GM18867 (cell line): Measurements from ENCODE around the gene COLEC11.

ENCODE experiments used
- ATAC-seq: cut with Tn5 transposase; IDR thresholded peaks from one replicate; pipeline ENCODE4 v1.9.1; 2021; ENCODE audit warnings: mild to moderate bottlenecking, moderate library complexity; ENCODE audit not compliant: unreplicated experiment

COLEC11 gene

DNA sequence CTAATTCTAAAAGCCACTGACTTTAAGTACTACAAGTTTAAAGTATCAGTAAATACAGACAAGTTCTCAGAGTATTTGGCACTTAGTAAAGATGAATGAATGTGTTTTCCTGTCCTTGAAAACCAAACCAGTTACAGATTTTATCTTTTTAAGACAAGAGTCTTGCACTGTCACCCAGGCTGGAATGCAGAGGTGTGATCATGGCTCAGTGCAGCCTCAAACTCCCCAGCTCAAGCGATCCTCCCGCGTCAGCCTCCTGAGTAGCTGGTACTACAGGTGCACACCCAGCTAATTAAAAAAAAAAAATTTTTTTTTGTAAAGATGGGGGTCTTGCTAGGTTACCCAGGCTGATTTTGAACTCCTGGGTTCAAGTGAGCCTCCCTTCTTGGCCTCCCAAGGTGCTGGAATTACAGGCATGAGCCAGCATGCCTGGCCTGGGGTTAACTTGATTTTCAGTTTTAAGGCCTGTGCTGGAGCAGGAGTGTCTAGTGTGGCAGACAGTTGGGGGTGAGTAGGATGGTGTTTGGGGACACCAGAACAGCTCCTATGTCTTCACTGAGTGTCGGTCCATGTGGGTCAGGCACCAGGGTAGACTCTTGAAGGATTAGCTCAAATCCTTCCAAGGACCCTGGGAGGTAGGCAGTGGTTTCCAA lies 10.2 kb upstream of the COLEC11 start:
- no peak for ATAC-seq

DNA sequence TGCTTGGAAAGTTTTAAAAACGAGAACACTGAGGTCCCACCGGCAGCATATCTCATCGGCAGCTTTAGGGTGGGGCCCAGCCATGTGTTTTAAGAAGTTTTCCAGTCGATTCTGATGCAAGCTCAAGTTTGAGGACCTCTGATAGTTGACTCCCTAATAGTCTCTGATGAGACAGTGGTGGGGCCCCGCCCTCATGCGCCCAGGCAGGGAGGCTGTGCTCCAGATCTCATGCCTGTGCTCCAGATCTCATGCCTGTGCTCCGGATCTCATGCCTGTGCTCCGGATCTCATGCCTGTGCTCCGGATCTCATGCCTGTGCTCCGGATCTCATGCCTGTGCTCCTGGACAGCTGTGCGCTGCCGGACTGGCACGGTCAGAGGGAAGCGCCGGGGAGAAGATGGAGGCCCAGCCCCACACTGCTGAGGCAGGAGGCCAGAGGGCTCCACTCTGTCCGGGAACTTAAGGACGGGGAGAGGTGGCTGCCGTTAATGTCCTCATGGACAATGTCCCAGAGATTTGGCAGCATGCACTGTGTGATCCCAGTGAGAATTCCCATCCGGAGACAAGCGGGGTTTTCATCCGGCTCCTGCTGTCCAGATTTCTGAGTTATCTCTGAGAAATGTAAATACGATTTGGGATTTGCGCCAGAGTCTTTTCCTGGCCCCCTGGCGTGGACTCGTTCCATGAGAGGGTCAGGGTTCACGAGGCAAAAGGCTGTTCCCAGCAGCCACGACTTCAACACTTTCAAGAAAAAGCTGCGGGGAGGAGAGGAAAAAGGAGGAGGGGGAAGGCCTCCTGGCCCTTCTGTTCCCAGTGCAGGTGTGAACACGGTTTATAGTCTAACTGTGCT lies 9.4 kb upstream of the COLEC11 start:
- ATAC-seq, result no peak

- ATAC-seq, result no peak
Observed at GRCh38 chr2:3586220-3586619, 8.7 kb upstream of the COLEC11 start.

DNA sequence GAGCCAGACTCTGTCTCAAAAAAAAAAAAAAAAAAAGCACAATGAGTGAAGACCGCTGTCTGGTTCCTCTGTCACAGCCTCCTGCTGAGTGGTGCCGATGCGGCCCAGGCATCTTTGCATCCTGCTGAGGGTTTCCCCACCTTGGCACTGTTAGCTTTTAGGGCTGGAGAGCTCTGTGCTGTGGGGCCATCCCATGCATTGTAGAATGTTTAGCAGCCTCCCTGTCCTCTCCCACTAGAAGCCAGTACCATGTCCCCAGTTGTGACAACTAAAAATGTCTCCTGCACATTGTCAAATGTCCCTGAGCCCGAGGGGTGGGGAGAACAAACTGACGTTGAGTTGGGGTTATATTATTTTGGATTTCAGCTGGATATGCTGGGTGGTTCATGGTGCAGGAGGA lies 7.9 kb upstream of the COLEC11 start:
- no peak for ATAC-seq

GRCh38 chr2:3587432-3587831 lies 7.5 kb upstream of the COLEC11 start:
- no peak for ATAC-seq

DNA sequence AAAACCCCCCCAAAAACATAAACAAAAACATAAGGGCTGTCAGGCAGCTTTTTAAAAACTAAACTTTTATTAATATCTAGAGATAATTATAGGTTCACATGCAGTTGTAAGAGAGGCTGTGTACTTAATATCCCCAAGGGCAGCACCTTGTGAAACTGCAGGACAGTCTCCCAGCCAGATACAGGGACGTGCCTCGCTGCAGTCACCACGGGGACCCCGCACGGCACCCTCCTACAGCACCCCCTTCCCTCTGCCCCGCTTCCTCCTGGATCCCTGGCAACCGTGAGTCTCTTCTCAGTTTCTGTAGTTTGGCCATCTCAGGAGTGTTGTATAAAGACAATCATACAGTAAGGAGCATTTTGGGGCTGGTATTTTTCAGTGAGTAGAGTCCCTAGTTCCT lies 6.8 kb upstream of the COLEC11 start:
- no peak for ATAC-seq

GRCh38 chr2:3589086-3589485 lies 5.8 kb upstream of the COLEC11 start:
- ATAC-seq, result no peak

DNA sequence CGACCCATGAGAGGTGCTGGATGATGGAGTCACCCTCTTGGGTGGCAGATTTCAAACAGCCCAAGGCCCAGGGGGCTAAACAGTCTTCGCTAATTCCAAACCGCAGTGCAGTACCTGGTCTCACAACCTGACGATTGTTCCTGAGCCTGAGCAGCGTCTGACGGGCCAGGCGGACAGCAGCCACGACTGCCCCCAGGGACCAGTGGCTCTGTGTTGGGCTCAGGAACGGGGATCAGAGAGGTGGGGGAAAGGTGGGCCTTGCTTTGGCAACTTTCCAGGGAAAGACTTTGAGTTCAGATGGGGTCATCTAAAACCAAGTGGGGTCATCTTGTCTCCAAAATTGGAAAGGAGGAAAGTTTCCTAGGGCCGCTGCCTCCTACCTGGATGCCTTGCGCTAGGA lies 492 bp downstream of the COLEC11 start:
- ATAC-seq, result no peak

DNA sequence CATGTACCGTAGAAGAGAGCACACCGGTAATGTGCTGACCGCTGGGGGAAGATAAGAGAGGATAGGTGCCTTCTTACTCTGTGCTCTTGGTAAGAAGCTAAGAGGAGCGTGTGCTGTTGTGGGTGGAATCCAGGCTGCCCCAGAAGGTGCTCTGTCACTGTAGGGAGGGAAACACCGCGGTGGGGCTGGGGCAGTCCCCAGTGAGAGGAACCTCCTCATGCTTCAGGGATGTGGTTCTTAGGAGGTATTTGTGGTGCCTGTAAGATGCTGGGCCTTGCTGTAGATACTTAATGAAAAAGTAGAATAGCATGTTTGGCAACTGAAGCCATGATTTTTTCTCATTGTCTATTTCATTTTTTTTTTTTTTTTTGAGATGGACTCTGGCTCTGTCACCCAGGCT lies 1.1 kb downstream of the COLEC11 start:
- ATAC-seq, result peak; percentile 60

DNA sequence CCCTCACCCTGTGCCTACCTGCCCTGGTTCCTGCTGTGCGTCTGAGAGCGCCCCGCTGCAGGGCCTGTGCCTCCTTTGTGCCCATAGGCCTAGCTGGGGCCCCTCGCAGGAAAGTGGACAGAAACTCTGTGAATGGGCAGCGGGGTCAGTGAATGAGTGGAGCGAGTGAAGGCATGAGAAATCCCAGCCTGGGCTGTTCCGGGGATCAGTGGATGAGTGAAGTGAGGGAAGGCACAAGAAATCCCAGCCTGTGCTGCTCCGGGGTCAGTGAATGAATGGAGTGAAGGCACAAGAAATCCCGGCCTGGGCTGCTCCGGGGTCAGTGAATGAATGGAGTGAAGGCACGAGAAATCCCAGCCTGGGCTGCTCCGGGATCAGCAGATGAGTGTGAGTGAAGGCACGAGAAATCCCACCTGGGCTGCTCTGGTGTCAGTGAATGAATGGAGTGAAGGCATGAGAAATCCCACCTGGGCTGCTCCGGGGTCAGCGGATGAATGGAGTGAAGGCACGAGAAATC lies 2.0 kb downstream of the COLEC11 start:
- no peak for ATAC-seq

DNA sequence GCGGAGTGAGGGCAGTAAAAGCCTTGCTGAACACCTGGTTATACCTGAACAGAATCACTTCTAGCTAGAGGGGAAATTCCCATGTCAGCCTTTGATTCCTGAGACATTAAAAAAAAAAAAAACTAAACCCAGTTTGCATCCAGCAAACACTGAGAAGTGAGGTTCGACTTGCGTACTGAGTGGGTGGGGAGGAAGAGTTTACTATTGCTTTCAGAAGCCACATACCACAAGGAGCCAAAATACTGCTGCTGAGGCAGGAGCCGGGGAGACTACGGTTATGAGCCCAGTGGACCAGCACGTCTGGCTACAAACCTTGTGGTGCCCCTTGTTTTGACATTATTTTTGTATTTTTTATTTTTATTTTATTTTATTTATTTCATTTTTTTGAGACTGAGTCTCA lies 2.7 kb downstream of the COLEC11 start:
- peak; percentile 45 for ATAC-seq

DNA sequence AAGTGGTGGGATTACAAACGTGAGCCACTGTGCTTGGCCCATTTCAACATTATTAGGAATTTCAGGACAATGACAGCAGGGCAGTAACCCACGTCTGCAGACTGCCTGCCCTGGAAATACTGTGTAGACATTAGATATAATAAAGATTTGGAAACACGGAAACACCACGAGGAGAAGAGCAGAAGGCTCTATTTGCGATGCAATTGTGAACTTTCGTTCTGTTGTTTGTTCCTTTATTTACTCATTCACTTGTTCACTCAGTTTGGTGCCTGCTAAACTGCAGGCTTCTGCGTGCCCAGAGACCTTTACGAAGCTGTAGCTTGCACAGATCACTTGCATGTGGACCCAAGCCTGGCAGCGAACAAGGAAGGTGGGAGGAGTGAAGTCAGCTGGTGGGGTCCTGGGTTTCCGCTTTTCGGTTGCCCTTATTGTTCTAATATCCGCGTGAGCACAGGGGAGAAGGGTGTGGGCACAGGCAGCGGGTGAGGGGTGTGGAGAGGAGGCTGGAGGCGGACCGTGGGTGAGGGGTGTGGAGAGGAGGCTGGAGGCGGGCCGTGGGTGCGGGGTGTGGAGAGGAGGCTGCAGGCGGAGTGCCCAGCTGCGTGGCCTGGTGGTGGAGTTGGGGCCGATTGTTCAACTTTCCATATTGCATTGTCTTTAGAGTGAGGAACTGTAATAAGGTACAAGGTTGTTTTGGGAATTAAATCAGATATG lies 3.4 kb downstream of the COLEC11 start:
- ATAC-seq, result no peak

DNA sequence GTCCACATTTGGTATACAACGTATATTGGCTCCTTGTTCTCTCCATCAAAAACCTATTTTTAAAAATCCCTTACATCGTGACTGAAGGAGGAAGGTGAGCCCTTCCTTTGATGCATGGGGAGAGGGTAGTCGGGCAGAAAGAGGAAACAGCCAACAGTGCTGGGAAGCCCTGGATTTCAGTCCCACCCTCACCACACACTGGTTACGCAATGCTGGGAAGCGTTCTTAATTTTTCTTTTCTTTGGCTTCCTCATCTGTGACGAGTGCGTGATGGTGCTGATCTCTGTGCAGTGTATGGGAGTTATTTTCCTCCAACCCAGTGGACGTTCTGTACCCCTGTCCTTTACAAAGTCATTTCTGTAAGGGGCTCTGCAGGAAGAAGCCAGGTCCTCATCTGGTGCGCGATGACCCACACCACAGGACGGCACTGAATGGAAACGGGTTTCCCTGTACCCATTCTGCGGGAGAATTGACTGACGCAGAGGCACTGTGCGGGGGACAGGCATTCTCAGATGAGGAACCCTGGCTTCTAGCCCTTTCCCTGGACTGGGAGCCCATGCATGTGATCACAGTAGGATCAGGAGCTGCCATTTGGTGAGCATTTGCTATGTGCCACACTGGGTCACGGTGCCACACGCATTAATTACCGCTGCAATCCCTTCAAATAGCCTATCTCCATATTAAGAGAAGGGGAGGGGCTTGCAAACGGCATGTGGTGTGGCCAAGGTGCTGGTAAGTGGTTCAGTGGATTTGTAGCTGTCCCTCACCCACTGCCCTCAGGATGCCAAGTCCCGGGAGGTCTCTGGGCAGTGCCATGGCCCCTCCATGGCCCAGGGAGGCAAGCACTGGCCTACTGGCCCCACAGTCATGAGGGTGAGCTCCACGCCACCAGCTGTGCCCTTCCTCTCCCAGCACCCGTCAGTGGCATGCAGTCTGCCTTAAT lies 4.3 kb downstream of the COLEC11 start:
- no peak for ATAC-seq

DNA sequence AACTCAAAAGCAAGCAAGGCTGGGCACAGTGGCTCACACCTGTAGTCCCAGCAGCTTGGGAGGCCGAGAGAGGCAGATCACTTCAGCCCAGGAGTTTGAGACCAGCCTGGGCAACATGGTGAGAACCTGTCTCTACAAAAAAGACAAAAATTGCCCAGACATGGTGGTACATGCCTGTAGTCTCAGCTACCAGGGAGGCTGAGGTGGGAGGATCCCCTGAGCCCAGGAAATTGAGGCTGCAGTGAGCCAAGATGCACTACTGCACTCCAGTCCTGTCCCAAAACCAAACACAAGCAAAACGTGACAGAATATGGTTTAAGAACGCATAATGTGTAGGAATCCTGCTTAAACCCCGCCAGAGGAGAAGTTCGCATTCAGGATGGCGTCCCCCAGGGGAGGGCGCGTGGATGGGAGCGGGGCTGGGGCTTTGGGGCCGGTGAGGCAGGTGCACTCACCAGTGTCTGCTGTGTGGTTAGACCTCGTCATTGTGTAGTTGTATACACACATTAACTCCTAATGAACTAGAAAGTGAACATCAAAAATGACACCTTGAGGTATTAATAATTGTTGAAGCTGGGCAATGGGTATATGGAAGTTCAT lies 5.4 kb downstream of the COLEC11 start:
- ATAC-seq, result no peak

GRCh38 chr2:3601561-3602271 lies 6.8 kb downstream of the COLEC11 start:
- ATAC-seq, result no peak

GRCh38 chr2:3602553-3603339 lies 7.8 kb downstream of the COLEC11 start:
- ATAC-seq, result no peak

DNA sequence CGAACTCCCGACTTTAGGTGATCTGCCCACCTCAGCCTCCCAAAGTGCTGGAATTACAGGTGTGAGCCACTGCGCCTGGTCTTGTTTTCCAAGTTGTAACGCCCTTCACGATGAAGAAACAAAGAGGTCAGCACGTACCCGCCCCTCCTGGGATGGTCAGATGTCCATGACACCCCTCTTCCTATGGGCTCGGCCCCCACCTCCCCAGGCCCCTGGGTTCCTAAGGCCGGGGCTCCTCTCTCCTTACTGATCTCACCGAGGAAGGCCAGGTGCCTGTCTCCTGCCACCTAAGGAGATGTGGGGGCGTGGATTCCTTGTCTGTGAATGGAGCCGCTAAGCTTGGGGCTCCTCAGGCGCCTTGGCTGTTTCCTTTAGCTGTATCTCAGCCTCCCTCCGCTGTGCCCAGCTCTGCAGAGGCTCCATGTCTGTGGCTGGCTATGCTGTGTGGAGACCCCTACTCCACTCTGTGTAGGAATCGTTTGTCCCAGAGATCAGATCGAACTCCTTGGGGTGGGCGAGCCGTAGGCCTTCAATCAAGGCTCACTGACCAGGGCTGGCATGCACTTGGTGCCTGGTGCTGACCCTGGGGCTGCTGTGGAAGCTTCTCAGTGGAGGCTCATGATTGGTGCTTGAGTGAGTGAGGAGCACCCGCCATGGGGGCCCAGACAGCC lies 8.8 kb downstream of the COLEC11 start:
- ATAC-seq, result no peak

- ATAC-seq, result no peak
Observed at GRCh38 chr2:3604207-3604877, 9.4 kb downstream of the COLEC11 start.
